ENCODE measurements around the gene SLC25A12.
"Not testable (repeated sequence)": the region's sequence is repeated elsewhere in the genome, so short reads cannot be mapped to it uniquely, and the experiment has no call there.

The SLC25A12 gene

GRCh38 chr2:171774581-171774980 lies 119.5 kb downstream of the SLC25A12 start:
- not testable (repeated sequence) for H3K9ac ChIP-seq (ENCODE audit: low read length in 5 of 5); H3K36me3 ChIP-seq (ENCODE audit: control insufficient read depth in 5 of 5, insufficient read depth in 5 of 5, low read length in 5 of 5); H3K4me3 ChIP-seq (ENCODE audit: low read depth in 1 of 5, low read length in 5 of 5)

GRCh38 chr2:171772373-171772772 lies 121.7 kb downstream of the SLC25A12 start:
- no peak overlapping the region for H3K27ac ChIP-seq (ENCODE audit: low read depth, low read length)
- H3K4me3 ChIP-seq (ENCODE audit: low read depth in 1 of 5, low read length in 5 of 5): no peak overlapping the region
- peaks cover 0 to 7% (median 4%) of the 10 kb centered on the region in 5 donors for H3K9me3 ChIP-seq (ENCODE audit: control insufficient read depth in 5 of 5, low read length in 5 of 5)

More at GRCh38 chr2:171774581-171774980, 119.5 kb downstream of the SLC25A12 start:
- peaks cover 0 to 11% (median 9%) of the 10 kb centered on the region in 5 donors for H3K9me3 ChIP-seq (ENCODE audit: control insufficient read depth in 5 of 5, low read length in 5 of 5)
- not testable (repeated sequence) for H3K27ac ChIP-seq (ENCODE audit: low read depth, low read length); H3K4me1 ChIP-seq (ENCODE audit: control insufficient read depth in 5 of 5, insufficient read depth in 5 of 5, low read length in 5 of 5); H3K27me3 ChIP-seq (ENCODE audit: control insufficient read depth in 5 of 5, insufficient read depth in 4 of 5, low read length in 5 of 5)

GRCh38 chr2:171771463-171771862 lies 122.6 kb downstream of the SLC25A12 start:
- no peak overlapping the region for H3K4me3 ChIP-seq (ENCODE audit: low read depth in 1 of 5, low read length in 5 of 5)
- H3K27ac ChIP-seq (ENCODE audit: low read depth, low read length): no peak overlapping the region
- H3K36me3 ChIP-seq (ENCODE audit: control insufficient read depth in 5 of 5, insufficient read depth in 5 of 5, low read length in 5 of 5): no peaks in the 10 kb centered on the region
- H3K27me3 ChIP-seq (ENCODE audit: control insufficient read depth in 5 of 5, insufficient read depth in 4 of 5, low read length in 5 of 5): no peaks in the 10 kb centered on the region
- H3K9ac ChIP-seq (ENCODE audit: low read length in 5 of 5): no peak overlapping the region
- H3K4me1 ChIP-seq (ENCODE audit: control insufficient read depth in 5 of 5, insufficient read depth in 5 of 5, low read length in 5 of 5): no peaks in the 10 kb centered on the region
- H3K9me3 ChIP-seq (ENCODE audit: control insufficient read depth in 5 of 5, low read length in 5 of 5): peaks cover 0 to 7% (median 4%) of the 10 kb centered on the region in 5 donors

More at GRCh38 chr2:171772373-171772772, 121.7 kb downstream of the SLC25A12 start:
- Histone ChIP-seq H3K4me1 (ENCODE audit: control insufficient read depth in 5 of 5, insufficient read depth in 5 of 5, low read length in 5 of 5) (no peaks in the 10 kb centered on the region), H3K36me3 (ENCODE audit: control insufficient read depth in 5 of 5, insufficient read depth in 5 of 5, low read length in 5 of 5) (no peaks in the 10 kb centered on the region), H3K9ac (ENCODE audit: low read length in 5 of 5) (no peak overlapping the region), H3K27me3 (ENCODE audit: control insufficient read depth in 5 of 5, insufficient read depth in 4 of 5, low read length in 5 of 5) (no peaks in the 10 kb centered on the region)

GRCh38 chr2:171763602-171764001 lies 130.4 kb downstream of the SLC25A12 start:
- Histone ChIP-seq H3K9ac (ENCODE audit: low read length in 5 of 5) (no peak overlapping the region), H3K27ac (ENCODE audit: low read depth, low read length) (no peak overlapping the region), H3K4me1 (ENCODE audit: control insufficient read depth in 5 of 5, insufficient read depth in 5 of 5, low read length in 5 of 5) (no peaks in the 10 kb centered on the region), H3K4me3 (ENCODE audit: low read depth in 1 of 5, low read length in 5 of 5) (no peak overlapping the region), H3K36me3 (ENCODE audit: control insufficient read depth in 5 of 5, insufficient read depth in 5 of 5, low read length in 5 of 5) (peaks cover 5 to 23% (median 12%) of the 10 kb centered on the region in 5 donors), H3K9me3 (ENCODE audit: control insufficient read depth in 5 of 5, low read length in 5 of 5) (no peaks in the 10 kb centered on the region), H3K27me3 (ENCODE audit: control insufficient read depth in 5 of 5, insufficient read depth in 4 of 5, low read length in 5 of 5) (no peaks in the 10 kb centered on the region)

- peaks cover 5 to 23% (median 12%) of the 10 kb centered on the region in 5 donors for H3K36me3 ChIP-seq (ENCODE audit: control insufficient read depth in 5 of 5, insufficient read depth in 5 of 5, low read length in 5 of 5)
- no peak overlapping the region for H3K27ac ChIP-seq (ENCODE audit: low read depth, low read length)
- H3K9ac ChIP-seq (ENCODE audit: low read length in 5 of 5): no peak overlapping the region
- no peaks in the 10 kb centered on the region for H3K4me1 ChIP-seq (ENCODE audit: control insufficient read depth in 5 of 5, insufficient read depth in 5 of 5, low read length in 5 of 5)
- H3K27me3 ChIP-seq (ENCODE audit: control insufficient read depth in 5 of 5, insufficient read depth in 4 of 5, low read length in 5 of 5): no peaks in the 10 kb centered on the region
- no peak overlapping the region for H3K4me3 ChIP-seq (ENCODE audit: low read depth in 1 of 5, low read length in 5 of 5)
- no peaks in the 10 kb centered on the region for H3K9me3 ChIP-seq (ENCODE audit: control insufficient read depth in 5 of 5, low read length in 5 of 5)
Measured at GRCh38 chr2:171762879-171763573, 131.0 kb downstream of the SLC25A12 start.

- H3K4me3 ChIP-seq (ENCODE audit: low read depth in 1 of 5, low read length in 5 of 5); H3K4me1 ChIP-seq (ENCODE audit: control insufficient read depth in 5 of 5, insufficient read depth in 5 of 5, low read length in 5 of 5); H3K27me3 ChIP-seq (ENCODE audit: control insufficient read depth in 5 of 5, insufficient read depth in 4 of 5, low read length in 5 of 5); H3K9me3 ChIP-seq (ENCODE audit: control insufficient read depth in 5 of 5, low read length in 5 of 5); H3K9ac ChIP-seq (ENCODE audit: low read length in 5 of 5); H3K27ac ChIP-seq (ENCODE audit: low read depth, low read length): not testable (repeated sequence)
- peaks cover 5 to 23% (median 12%) of the 10 kb centered on the region in 5 donors for H3K36me3 ChIP-seq (ENCODE audit: control insufficient read depth in 5 of 5, insufficient read depth in 5 of 5, low read length in 5 of 5)
Measured at GRCh38 chr2:171761176-171761575, 132.9 kb downstream of the SLC25A12 start.

- not testable (repeated sequence) for H3K4me3 ChIP-seq (ENCODE audit: low read depth in 1 of 5, low read length in 5 of 5); H3K27ac ChIP-seq (ENCODE audit: low read depth, low read length); H3K4me1 ChIP-seq (ENCODE audit: control insufficient read depth in 5 of 5, insufficient read depth in 5 of 5, low read length in 5 of 5); H3K27me3 ChIP-seq (ENCODE audit: control insufficient read depth in 5 of 5, insufficient read depth in 4 of 5, low read length in 5 of 5); H3K9ac ChIP-seq (ENCODE audit: low read length in 5 of 5); H3K9me3 ChIP-seq (ENCODE audit: control insufficient read depth in 5 of 5, low read length in 5 of 5)
- peaks cover 9 to 26% (median 15%) of the 10 kb centered on the region in 5 donors for H3K36me3 ChIP-seq (ENCODE audit: control insufficient read depth in 5 of 5, insufficient read depth in 5 of 5, low read length in 5 of 5)
Measured at GRCh38 chr2:171758762-171759161, 135.3 kb downstream of the SLC25A12 start.

- no peak overlapping the region for H3K27ac ChIP-seq (ENCODE audit: low read depth, low read length)
- no peaks in the 10 kb centered on the region for H3K4me1 ChIP-seq (ENCODE audit: control insufficient read depth in 5 of 5, insufficient read depth in 5 of 5, low read length in 5 of 5)
- no peak overlapping the region for H3K9ac ChIP-seq (ENCODE audit: low read length in 5 of 5)
- H3K4me3 ChIP-seq (ENCODE audit: low read depth in 1 of 5, low read length in 5 of 5): no peak overlapping the region
- H3K9me3 ChIP-seq (ENCODE audit: control insufficient read depth in 5 of 5, low read length in 5 of 5): no peaks in the 10 kb centered on the region
- H3K36me3 ChIP-seq (ENCODE audit: control insufficient read depth in 5 of 5, insufficient read depth in 5 of 5, low read length in 5 of 5): peaks cover 19 to 42% (median 29%) of the 10 kb centered on the region in 5 donors
- H3K27me3 ChIP-seq (ENCODE audit: control insufficient read depth in 5 of 5, insufficient read depth in 4 of 5, low read length in 5 of 5): no peaks in the 10 kb centered on the region
Measured at GRCh38 chr2:171754254-171754939, 139.6 kb downstream of the SLC25A12 start.

GRCh38 chr2:171747371-171747770 lies 146.7 kb downstream of the SLC25A12 start:
- Histone ChIP-seq H3K9me3 (ENCODE audit: control insufficient read depth in 5 of 5, low read length in 5 of 5) (no peaks in the 10 kb centered on the region), H3K27me3 (ENCODE audit: control insufficient read depth in 5 of 5, insufficient read depth in 4 of 5, low read length in 5 of 5) (no peaks in the 10 kb centered on the region), H3K9ac (ENCODE audit: low read length in 5 of 5) (no peak overlapping the region), H3K27ac (ENCODE audit: low read depth, low read length) (no peak overlapping the region), H3K36me3 (ENCODE audit: control insufficient read depth in 5 of 5, insufficient read depth in 5 of 5, low read length in 5 of 5) (peaks cover 51 to 84% (median 62%) of the 10 kb centered on the region in 5 donors), H3K4me1 (ENCODE audit: control insufficient read depth in 5 of 5, insufficient read depth in 5 of 5, low read length in 5 of 5) (no peaks in the 10 kb centered on the region), H3K4me3 (ENCODE audit: low read depth in 1 of 5, low read length in 5 of 5) (no peak overlapping the region)

GRCh38 chr2:171745806-171746205 lies 148.2 kb downstream of the SLC25A12 start:
- H3K36me3 ChIP-seq (ENCODE audit: control insufficient read depth in 5 of 5, insufficient read depth in 5 of 5, low read length in 5 of 5): peaks cover 51 to 84% (median 62%) of the 10 kb centered on the region in 5 donors
- no peaks in the 10 kb centered on the region for H3K27me3 ChIP-seq (ENCODE audit: control insufficient read depth in 5 of 5, insufficient read depth in 4 of 5, low read length in 5 of 5)
- no peak overlapping the region for H3K9ac ChIP-seq (ENCODE audit: low read length in 5 of 5)
- no peaks in the 10 kb centered on the region for H3K4me1 ChIP-seq (ENCODE audit: control insufficient read depth in 5 of 5, insufficient read depth in 5 of 5, low read length in 5 of 5)
- H3K27ac ChIP-seq (ENCODE audit: low read depth, low read length): no peak overlapping the region
- H3K9me3 ChIP-seq (ENCODE audit: control insufficient read depth in 5 of 5, low read length in 5 of 5): no peaks in the 10 kb centered on the region
- no peak overlapping the region for H3K4me3 ChIP-seq (ENCODE audit: low read depth in 1 of 5, low read length in 5 of 5)

All from subcutaneous abdominal adipose tissue (tissue), 5 donors.